Measurements from ENCODE around the gene ROR1. TPM values are rescaled to one million over a fixed set of nuclear protein-coding genes. Genes with fewer than 3 reads are reported as not detected.

Gene ROR1
- total RNA-seq, 1 donor from 2014 or later: 30.3 TPM

DNA sequence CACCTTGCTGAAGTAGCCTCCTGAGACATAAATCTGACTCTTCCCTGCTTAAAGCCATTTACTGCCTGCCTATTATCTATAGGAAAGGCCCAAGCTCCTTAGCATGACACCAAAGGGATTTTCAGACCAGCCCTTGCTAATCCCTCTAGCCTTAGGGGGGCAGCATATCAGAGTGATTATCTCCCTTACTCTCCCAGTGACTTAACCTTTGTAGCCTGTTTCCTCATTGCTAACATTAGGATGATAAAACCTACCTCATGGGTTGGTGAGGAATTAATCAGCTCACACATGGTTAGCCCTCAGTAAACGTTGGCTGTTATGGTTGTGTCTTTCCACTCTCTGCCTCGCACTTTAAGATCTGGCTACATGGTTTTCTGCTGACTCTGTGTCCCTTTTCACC is 70.1 kb downstream of the ROR1 start:
- Mint-ChIP-seq H3K27me3 (ENCODE audit: insufficient read depth, low read depth) (no peaks in the 10 kb centered on the region), H3K4me3 (no peak overlapping the region), H3K27ac (peak overlapping the region; percentile 15), H3K36me3 (peaks cover 4% of the 10 kb centered on the region), H3K9me3 (no peaks in the 10 kb centered on the region), H3K4me1 (peaks cover 80% of the 10 kb centered on the region)
- Histone ChIP-seq H3K9ac (no peak overlapping the region), H3K27ac (peak overlapping the region; percentile 62), H3K4me1 (peaks cover 66% of the 10 kb centered on the region), H4K20me1 (ENCODE audit: low read depth) (peaks cover 43% of the 10 kb centered on the region), H3K79me2 (ENCODE audit: low read depth) (peaks cover 98% of the 10 kb centered on the region), H3F3A (ENCODE audit: low read depth) (peaks cover 29% of the 10 kb centered on the region), H3K36me3 (no peaks in the 10 kb centered on the region), H2AFZ (replicated peaks) (no peak overlapping the region), H3K27me3 (no peaks in the 10 kb centered on the region), H3K4me3 (no peak overlapping the region), H3K9me3 (ENCODE audit: low read depth) (no peaks in the 10 kb centered on the region), H3K4me2 (peak overlapping the region; percentile 58)
- DNase-seq (ENCODE audit: low spot score): peak; percentile 69
- TF ChIP-seq EZH2 (IDR thresholded peaks at IDR 0.05) (no peak), EZH2phosphoT487 (IDR thresholded peaks at IDR 0.05) (peak; percentile 66)
- TF ChIP-seq, protein P1, sequence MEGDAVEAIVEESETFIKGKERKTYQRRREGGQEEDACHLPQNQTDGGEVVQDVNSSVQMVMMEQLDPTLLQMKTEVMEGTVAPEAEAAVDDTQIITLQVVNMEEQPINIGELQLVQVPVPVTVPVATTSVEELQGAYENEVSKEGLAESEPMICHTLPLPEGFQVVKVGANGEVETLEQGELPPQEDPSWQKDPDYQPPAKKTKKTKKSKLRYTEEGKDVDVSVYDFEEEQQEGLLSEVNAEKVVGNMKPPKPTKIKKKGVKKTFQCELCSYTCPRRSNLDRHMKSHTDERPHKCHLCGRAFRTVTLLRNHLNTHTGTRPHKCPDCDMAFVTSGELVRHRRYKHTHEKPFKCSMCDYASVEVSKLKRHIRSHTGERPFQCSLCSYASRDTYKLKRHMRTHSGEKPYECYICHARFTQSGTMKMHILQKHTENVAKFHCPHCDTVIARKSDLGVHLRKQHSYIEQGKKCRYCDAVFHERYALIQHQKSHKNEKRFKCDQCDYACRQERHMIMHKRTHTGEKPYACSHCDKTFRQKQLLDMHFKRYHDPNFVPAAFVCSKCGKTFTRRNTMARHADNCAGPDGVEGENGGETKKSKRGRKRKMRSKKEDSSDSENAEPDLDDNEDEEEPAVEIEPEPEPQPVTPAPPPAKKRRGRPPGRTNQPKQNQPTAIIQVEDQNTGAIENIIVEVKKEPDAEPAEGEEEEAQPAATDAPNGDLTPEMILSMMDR (IDR thresholded peaks at IDR 0.05): peak; percentile 10

DNA sequence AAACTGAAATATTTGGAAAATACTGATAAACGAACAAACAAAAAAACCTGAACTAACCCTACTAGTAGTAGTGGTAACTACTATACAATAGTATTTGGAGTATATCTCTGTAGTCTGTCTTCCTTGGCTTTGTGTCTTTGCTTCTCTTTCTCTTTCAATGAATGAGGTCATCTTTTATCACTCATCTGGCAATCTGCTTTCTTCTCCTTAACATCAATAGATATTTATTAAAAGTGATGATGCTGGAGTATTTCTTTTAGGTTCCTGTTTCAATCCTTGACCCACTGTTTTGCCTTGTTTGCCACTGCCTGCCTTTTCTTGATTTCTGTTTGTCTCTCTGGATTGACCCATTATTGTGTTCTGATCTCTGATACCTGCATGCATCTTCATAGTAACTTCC is 71.5 kb downstream of the ROR1 start:
- Histone ChIP-seq H3K4me2 (peak overlapping the region; percentile 5), H3K27me3 (no peaks in the 10 kb centered on the region), H4K20me1 (ENCODE audit: low read depth) (peaks cover 41% of the 10 kb centered on the region), H3K79me2 (ENCODE audit: low read depth) (peaks cover 98% of the 10 kb centered on the region), H3F3A (ENCODE audit: low read depth) (peaks cover 34% of the 10 kb centered on the region), H3K4me3 (no peak overlapping the region), H3K4me1 (peaks cover 81% of the 10 kb centered on the region), H3K27ac (no peak overlapping the region), H3K36me3 (no peaks in the 10 kb centered on the region), H2AFZ (replicated peaks) (no peak overlapping the region), H3K9ac (no peak overlapping the region), H3K9me3 (ENCODE audit: low read depth) (no peaks in the 10 kb centered on the region)
- DNase-seq (ENCODE audit: low spot score): no peak
- H3K27ac Mint-ChIP-seq: peak overlapping the region; percentile 16
- TF ChIP-seq, protein P1 (IDR thresholded peaks at IDR 0.05): no peak
- TF ChIP-seq EZH2 (IDR thresholded peaks at IDR 0.05) (no peak), EZH2phosphoT487 (IDR thresholded peaks at IDR 0.05) (no peak)
- no peak overlapping the region for H3K4me3 Mint-ChIP-seq
- H3K27me3 Mint-ChIP-seq (ENCODE audit: insufficient read depth, low read depth): no peaks in the 10 kb centered on the region
- no peaks in the 10 kb centered on the region for H3K9me3 Mint-ChIP-seq
- peaks cover 81% of the 10 kb centered on the region for H3K4me1 Mint-ChIP-seq
- H3K36me3 Mint-ChIP-seq: peaks cover 4% of the 10 kb centered on the region

DNA sequence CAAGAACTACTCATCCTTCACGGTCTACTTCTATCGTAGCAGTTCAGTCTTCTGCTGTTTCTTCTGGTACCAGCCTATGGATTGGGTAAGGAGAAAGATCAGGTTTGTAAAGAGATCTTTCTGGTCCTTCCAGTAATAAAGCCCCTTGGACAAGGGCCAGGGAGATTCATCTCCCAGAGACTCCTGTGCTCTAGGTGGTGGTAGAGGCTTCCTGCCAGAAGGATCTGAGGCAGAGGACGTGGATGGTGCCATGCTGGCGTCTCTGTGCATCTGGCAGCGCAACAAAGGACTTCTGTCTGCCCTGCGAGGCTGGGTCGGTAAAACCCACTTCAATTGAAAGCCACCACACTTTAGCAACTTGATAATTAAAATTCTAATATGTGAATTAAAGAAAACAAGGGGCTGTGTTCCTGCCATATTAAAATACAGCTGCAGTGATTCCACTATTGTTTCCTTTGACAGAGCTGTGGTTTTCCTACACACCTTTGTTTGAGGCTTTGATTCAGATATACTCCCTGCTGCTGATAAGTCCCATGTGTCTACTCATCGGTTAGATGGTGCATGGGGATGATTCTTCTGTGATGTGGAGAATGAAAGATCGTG is 73.6 kb downstream of the ROR1 start:
- Histone ChIP-seq H3F3A (ENCODE audit: low read depth) (peaks cover 34% of the 10 kb centered on the region), H3K27ac (peak overlapping the region; percentile 25), H3K4me2 (peak overlapping the region; percentile 43), H3K27me3 (no peaks in the 10 kb centered on the region), H3K36me3 (no peaks in the 10 kb centered on the region), H3K9me3 (ENCODE audit: low read depth) (no peaks in the 10 kb centered on the region), H3K4me3 (no peak overlapping the region), H3K9ac (no peak overlapping the region), H4K20me1 (ENCODE audit: low read depth) (peaks cover 37% of the 10 kb centered on the region), H3K4me1 (peaks cover 98% of the 10 kb centered on the region), H3K79me2 (ENCODE audit: low read depth) (peaks cover 98% of the 10 kb centered on the region), H2AFZ (replicated peaks) (no peak overlapping the region)
- no peaks in the 10 kb centered on the region for H3K9me3 Mint-ChIP-seq
- TF ChIP-seq EZH2 (IDR thresholded peaks at IDR 0.05) (no peak), EZH2phosphoT487 (IDR thresholded peaks at IDR 0.05) (no peak)
- TF ChIP-seq, protein P1 (IDR thresholded peaks at IDR 0.05): no peak
- DNase-seq (ENCODE audit: low spot score): no peak
- H3K4me3 Mint-ChIP-seq: no peak overlapping the region
- H3K27me3 Mint-ChIP-seq (ENCODE audit: insufficient read depth, low read depth): peaks cover 3% of the 10 kb centered on the region
- peak overlapping the region; percentile 72 for H3K27ac Mint-ChIP-seq
- no peaks in the 10 kb centered on the region for H3K36me3 Mint-ChIP-seq
- H3K4me1 Mint-ChIP-seq: peaks cover 92% of the 10 kb centered on the region

Data from neural progenitor cell (in vitro differentiated cells).